Stimulated activated CD8-positive, alpha-beta memory T cell treated with anti-CD3 and anti-CD28 coated beads, Interleukin-2, amount 100 ng/mL, for 1 hour (primary cell): ENCODE data around the gene ALOX15.
"Not testable (repeated sequence)": the region's sequence is repeated elsewhere in the genome, so short reads cannot be mapped to it uniquely, and the experiment has no call there.

Experiments used
- DNase-seq, 2 donors: peaks; one replicate each; pipeline ENCODE4 v3.0.0-alpha.2; 2020; ENCODE audit warnings: low read depth in 2 of 2

ALOX15 gene

DNA sequence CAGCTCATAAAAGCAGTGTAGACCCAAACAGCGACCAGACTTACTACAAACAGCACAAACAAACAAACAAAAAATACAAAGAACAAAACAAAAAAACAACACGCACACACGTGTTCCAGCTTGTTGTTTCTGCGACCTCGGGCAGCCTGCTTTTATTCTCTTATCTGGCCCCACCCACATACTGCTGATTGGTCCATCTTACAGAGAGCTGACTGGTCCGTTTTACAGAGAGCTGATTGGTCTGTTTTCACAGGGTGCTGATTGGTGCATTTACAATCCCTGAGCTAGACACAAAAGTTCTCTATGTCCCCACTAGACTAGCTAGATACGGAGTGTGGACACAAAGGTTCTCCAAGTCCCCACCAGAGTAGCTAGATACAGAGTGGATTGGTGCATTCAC lies 14.5 kb upstream of the ALOX15 start:
- DNase-seq, result not testable (repeated sequence)

DNA sequence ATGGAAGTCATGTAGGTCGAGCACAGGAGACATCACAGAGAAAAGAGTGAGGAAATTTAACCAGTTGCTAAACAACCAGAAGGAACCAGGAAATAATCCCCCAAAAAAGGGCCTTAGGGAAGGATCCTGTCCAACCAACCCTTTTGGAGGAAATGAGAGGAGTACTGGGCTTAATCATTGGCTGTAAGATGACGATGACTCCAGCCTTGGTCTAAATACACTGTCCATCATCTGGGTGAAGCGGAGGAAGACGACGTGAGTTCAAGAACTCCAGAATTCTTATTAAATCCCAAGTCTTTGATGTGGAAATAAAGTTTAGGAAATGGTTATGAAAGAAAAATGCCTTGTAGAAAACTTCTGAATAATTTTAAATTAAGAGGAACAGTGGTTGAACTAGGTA lies 11.5 kb upstream of the ALOX15 start:
- DNase-seq, result no peak

DNA sequence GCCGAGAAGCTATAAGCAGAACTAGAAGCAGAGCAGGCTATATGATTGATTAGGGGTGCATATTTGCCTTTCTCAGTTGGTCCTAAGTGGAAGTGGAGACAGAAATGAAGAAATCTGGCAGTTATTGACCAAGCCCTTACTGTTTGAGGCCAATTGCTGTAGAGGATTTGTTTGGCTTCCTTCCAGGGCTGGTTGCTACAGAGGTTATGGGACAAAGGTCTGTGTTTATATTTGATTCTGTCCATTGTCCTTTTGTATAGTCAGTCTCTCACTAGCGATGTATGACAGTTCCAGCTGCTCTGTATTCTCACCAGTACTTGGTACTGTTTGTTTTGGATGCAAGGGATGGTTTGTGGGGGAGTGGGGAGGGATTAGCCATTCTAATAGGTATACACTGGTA lies 7.3 kb upstream of the ALOX15 start:
- no peak for DNase-seq

DNA sequence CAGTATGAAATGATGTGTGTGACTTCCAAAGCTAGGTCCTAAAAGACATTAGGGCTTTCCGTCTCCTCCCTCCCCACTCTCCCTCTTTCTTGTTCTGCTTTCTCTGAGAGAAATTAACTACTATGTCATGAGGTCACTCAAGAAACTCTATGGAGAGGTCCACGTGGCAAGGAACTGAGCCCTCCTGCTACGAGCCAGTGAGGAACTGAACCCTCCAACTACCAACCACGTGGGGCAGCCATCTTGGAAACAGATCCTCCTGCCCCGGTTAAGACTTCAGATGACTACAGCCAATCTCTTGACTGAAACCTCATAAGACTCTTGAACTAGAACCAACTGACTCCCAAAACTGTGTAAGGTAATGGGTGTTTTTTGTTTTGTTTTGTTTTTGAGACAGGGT lies 4.2 kb upstream of the ALOX15 start:
- DNase-seq, result no peak

DNA sequence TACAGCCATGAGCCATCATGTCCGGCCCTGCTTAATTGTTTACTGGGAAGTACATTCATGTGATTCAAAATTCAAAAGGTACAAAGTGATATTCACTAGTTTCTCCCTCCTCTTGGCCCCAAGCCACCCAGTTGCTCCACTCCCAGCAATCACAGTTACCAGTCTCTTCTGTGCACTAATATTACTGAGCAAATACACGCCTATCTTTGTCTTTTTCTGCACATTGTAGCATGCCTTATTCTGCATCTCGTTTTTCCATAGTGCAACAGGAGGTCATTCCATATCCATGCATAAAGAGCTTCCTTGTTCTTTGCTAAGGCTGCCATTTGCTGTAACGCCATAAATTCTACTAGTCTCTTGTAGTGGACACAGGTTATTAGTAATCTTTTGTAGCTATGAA lies 2.2 kb upstream of the ALOX15 start:
- DNase-seq, result no peak

DNA sequence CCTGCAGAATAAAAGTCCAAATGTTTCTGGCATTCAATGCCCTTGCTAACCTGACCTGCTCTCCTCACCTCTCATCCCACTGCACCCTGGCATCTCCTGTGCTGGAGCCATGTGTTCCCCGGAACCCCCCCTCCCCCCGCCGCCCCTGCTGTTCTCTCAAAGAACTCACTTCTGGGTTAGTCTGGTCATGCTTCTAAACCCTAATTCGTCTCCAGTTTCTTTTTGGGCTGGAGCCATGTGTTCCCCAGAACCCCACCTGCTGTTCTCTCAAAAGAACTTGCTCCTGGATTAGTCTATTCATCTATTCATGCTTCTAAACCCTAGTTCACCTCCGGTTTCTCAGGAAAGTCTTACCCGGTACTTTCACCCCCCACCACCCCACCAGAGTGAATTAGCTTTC lies 808 bp upstream of the ALOX15 start:
- no peak for DNase-seq

DNA sequence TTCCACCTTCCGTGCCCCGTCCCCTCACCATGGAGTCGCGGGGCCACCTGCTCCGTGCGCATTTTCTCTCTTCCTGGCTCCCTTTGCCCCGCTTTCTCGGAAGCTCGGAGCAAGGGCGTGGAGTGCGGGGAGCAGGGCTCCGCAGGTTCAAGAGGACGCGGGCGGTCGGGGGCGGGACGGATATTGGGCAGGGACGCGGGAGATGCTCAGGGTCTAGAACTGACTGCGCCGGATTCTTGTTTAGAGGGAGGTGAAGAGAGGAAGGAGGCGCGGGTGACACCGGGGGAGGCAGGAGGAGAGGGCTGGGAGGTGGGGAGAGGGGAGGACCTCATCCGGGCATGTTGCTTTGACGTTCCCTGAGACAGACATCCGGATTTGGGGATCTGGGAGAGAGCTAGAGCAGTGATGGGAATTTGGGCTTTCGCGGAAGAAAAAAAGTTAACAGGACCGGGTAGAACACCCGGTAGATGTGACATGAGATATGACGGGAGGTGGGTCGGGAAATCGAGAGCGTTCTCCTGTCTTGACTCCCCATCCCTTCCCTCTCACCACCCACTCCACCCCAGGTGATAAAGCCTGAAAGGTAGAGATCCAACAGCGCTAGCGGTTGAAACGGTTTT lies 799 bp downstream of the ALOX15 start:
- not testable (repeated sequence) for DNase-seq

DNA sequence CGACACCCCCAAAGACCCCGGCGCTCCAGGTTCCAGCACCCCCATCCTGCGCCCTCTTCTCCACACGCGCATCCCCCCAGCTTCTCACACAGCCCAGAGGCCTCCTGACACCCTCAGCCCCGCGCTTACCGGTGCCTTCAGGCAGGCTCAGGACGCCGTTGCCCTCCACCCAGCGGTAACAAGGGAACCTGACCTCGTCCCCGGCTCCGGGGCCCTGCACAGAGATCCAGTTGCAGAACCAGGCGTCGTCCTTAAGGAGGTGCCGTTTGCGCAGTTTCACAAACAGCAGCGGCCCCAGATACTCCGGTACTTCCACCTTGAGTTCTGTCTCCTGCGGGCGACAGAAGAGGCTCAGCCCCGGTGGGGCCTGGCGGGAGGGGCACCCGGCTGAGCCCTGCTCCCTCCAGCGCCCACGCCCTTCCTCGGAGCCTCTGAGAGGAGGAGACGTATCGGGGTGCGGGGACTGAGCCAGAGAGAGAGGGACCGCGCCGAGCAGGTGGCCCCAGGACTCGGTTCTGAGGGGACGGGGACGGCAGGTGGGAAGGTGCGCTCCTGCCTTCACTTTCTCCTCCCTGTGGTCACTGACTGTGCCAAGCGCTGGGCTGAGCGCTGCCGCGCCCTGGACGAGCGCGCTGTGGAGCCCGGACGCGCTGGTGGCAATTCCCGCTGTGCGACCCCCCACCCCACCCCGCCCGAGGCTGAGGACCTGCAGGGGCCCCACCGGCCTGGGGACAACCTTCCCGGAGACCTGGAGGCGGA lies 2.0 kb downstream of the ALOX15 start:
- DNase-seq, result not testable (repeated sequence)

DNA sequence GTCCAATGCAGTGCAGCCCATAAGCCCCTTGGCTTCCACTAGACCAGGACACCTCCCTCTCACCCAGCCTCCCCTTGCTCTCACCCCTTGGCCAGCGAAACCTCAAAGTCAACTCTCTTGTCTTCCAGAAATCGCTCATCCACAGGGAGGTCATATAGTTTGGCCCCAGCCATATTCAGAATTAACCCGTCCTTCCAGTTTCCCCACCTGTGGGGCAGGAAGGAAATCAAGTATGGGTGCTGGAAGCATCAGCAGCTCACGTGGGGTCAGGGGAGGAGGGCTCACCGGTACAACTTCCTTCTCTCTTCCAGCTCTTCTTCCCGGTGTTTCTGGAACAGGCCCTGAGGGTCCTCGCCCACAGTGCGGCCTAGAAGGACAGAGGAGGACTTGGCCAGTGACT lies 2.7 kb downstream of the ALOX15 start:
- not testable (repeated sequence) for DNase-seq

DNA sequence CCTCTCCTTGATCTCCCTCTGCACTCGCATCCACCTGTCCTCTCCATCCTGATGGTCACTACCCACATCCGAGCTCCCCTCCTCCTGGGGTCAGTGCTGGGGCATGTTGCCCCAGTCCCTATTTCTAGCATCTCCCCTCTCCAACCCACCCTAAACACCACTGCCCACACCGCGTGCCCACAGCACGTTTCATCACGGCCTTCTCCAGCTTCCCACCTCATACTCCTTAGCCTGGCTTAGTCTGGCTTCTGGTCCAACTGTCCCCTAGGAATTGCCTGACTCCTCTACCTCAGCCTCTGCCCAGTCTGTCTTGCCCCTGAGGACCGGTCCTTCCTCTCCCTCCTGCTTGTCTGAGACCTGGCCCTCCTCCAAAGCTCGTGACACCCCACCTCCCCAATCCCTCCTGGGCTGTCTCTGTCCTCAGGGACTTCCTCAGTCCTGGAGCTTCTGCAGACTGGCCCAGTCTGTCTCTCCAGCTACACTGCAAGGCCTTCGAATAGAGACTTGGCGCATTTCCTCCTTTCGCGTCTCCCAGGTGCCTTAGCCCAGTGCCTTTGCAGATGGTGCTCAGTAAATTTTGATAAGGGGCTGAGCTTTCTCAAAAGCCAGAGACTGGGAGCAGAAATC lies 4.9 kb downstream of the ALOX15 start:
- no peak for DNase-seq

DNA sequence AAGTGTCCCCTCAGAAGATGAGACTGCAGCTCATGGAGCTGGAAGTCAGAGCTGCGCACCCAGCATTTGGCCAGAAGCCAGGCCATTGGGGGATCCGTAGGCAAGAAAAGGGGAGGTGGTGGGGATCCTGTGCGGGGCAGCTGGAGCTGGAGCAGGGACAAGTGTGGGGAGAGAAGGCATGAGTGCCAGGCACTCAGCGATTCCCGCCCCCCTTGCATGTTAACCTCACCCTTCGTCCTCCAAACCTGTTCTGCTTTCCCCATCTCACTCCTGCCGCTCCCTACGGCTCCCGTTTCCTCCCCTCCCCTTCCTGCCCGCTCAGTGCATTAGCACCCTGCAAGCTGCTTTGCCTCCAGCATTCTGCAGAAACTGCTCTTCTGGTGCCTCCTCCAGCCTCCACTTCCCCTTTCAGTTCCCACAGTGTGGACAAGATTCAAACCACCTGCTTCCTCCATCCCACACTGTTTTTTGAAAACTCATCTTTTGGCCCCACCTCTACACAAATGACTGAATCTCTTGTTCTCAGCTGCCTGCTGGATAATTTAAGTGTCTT lies 5.6 kb downstream of the ALOX15 start:
- DNase-seq, result no peak

DNA sequence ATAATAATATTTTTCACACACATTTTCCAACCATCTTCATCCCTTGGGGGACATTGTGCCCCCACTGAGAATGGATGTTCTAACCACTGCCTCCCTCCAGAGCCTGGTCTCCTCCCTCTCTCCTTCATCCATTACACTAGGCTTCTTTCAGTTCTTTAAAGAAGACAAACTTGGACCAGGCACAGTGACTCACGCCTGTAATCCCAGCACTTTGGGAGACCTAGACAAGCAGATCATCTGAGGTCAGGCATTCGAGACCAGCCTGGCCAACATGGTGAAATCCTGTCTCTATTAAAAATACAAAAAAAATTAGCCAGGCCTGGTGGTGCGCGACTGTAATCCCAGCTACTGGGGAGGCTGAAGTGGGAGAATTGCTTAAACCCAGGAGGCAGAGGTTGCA lies 6.5 kb downstream of the ALOX15 start:
- DNase-seq, result no peak

DNA sequence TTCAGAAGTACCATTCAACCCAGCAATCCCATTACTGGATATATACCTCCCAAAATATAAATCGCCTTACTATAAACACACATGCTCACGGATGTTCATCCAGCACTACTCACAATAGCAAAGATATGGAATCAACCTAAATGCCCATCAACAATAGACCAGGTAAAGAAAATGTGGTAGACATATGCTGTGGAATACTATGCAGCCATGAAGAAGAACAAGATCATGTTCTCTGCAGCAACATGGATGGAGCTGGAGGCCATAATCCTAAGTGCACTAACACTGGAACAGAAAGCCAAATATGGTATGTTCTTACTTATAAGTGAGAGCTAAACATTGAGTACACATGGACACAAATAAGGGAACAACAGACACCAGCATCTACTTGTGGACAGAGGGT lies 7.8 kb downstream of the ALOX15 start:
- no peak for DNase-seq

DNA sequence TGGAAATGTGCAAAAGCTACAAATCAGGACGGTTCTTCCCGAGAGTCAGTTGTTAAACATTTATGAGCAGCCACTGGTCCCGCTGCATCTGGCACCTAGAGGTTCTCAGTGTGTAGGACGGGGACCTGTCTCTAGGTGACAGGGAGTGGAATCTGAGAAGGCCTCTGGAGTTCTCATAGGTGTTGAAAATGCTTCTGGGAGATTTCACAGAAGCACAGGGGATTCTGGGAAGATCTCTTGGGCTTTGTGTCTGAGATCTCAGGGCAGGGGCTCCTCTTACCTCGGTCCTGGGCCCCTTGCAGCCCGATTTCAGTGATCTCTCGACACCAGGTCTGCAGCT lies 8.9 kb downstream of the ALOX15 start:
- DNase-seq, result no peak

DNA sequence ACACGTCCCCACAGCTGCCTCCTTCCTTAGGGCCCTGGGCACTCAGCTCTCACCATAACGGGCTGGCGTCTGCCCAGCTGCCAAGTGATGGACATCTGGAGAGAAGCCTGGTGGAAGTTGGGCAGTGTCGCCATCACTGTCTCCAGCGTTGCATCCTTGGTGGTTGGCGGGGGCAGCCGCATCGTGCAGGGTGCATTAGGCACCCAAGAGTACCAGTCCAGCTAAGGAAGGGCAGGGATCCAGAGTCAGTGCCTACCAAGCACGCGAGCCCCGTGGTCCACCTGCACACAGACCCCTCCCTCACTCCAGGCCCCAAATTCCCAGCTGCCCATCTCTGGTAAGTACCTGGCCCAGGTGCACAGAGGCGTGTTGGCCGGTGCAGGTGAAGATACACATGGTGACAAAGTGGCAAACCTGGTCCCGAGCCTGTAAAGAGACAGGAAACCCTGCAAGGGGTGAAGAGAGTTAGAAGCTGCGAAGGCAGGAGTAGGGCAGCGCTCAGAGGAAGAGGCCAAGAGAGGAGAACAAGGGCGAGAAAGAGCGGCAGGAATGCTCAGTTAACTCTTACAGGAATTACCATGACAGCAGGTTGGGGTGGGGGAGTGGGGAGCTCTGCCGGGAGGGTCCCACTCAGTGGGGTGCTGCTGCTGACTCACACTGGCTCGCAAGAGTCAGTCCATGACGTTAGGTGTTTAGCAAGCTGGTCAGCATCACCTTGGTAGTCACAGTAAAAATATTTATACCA lies 9.5 kb downstream of the ALOX15 start:
- DNase-seq, result no peak

DNA sequence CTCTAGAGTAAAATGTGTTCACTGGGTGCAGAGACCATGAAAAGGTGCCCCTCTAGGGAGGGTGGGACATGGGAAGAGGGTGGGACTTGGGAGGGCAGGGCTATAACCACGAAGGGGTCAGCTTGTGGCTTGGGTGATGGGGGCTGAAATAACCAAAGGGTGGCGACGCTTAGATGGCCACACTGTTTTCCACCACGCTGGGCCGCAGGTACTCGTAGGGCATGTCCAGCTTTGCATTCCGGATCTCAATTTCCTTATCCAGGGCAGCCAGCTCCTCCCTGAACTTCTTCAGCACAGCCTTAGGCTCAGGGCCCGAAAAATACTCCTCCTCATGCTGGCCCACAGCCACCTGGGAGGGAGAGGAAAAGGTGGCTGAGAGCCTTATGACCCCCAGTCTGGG lies 10.0 kb downstream of the ALOX15 start:
- no peak for DNase-seq

DNA sequence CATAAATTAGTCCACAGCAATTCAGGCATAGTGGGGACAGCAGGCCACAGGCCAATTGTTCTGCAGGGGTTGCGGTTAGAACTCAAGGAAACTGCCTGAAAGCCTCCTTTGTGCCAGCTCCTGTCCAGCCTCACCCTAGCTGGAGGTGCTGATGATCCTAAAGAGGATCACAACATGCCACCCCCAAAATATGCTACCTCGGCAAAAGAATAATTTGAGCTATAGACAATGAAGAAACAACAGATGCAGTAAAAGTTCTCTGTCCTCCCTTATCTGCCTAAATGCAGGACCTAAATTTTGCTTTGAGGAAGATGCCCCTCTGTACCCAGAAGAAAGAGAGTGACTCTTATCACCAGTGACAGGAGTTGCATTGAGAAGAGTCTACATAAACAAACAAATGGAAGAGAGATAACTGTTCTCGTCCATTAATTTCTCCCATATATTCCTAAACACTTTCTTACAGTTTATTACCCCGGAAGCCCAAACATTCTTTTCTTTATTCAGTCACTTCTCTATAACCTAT lies 14.7 kb downstream of the ALOX15 start:
- DNase-seq, result no peak

DNA sequence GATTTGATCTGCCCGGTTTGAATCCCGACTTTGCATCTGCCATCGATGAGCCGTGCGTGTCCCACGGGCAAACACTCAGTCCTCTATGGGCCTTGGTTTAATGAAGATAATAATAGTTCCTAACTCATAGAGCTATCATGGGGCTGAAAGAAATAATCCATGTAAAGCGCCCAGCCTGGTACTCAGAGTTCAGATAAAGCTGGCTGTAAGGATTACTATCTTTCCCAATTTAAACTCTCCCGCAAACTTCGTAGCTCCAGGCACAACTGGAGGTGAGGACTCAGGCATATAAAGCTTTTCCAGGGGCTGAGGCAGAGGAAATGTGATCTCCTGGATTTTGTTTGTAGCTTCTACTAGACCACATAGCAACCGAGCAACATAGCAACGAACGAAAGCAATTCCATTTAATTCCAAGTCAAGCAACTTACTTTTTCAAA lies 16.3 kb downstream of the ALOX15 start:
- DNase-seq, result no peak

DNA sequence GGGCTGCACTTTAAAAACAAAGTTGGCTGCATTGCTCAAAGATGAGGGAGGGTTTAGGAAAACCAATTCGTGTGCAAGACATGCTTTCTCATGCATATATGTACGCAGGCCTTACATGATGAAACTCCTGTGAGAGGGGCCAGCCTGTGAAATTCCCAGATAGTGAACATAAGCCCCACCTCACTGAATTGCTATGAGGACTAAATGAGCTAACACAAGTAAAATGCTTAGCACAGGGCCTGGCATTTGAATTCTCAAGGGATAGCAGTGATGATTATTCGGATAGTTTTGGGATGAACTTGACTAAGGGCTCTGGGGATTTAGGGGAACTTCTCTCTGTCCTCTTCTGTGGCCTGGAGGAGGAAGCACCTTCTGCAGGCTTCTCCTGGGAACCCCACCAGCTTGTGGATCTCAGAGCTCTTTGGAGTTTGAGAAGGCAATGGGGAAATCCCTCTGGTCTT lies 17.0 kb downstream of the ALOX15 start:
- not testable (repeated sequence) for DNase-seq

DNA sequence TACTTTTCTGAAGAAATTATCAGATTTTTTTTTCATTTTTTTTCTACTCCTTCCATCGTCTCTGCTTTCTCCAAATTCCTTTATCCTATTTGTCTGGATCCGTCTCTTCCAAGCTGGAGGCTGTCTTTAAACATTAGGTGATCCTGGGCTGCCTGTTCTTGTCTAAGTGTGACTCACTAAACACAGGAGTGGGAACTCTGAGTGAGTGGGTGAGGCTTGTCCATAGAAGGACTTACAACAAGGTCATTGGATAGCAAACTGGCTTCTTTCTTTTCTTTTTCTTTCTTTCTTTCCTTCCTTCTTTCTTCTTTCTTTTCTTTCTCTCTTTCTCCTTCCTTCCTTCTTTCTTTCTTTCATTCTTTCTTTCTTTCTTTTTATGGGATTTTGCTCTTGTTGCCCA lies 18.2 kb downstream of the ALOX15 start:
- DNase-seq, result no peak

DNA sequence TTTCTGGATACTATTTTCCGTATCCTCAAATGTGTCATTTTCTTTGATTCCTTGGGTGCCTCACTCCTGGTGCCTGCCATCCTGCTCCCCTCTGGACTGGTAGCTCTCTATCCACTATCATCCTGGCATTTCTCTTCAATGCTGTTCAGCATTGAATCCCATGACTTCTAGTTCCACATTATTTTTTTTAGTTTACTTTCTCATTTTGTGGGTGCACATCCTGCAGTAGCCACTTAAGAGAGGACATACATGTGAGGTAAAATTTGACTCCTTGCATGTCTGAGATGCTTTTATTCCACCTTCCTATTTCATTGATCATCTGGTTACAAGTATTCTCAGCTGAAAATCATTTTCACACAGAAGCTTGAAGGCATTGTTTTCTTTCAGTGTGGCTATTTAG lies 19.1 kb downstream of the ALOX15 start:
- no peak for DNase-seq

DNA sequence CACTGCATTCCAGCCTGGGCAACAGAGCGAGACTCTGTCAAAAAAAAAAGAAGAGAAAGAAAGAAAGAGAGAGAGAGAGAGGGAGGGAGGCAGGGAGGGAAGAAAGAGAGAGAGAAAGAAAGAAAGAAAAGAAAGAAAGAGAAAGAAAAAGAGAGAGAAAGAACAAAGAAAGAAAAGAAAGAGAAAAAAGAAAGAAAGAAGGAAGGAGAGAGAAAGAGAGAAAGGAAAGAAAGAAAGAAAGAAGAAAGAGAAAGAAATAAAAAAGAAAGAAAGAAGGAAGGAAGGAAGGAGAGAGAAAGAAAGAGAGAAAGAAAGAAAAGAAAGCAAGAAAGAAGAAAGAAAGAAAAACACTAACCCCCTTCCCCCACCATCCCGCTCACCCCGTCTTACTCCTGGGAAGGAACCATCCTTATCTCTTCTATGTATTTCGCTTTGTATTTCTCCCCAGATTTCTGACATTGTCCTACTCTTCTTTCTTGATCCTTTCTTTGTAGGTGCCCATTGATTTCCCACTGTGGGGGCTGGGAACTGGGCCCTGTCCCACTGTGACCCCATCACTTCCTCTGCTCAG lies 20.9 kb downstream of the ALOX15 start:
- no peak for DNase-seq
